Neuron (in vitro differentiated cells): ENCODE results near the gene ANGPTL2.

Source experiments
- H2AFZ ChIP-seq: one replicate; pipeline ENCODE4 v1.6.1; 2013; ENCODE audit warnings: low read depth, mild to moderate bottlenecking, inconsistent platforms, low read length, moderate library complexity
- H3K27me3 ChIP-seq: one replicate; pipeline ENCODE4 v1.6.1; 2013; ENCODE audit warnings: low read length; ENCODE audit not compliant: insufficient read depth
- H3K36me3 ChIP-seq: one replicate; pipeline ENCODE4 v1.6.1; 2013; ENCODE audit warnings: low read length; ENCODE audit not compliant: insufficient read depth
- H3K4me1 ChIP-seq: one replicate; pipeline ENCODE4 v1.6.1; 2013; ENCODE audit warnings: low read length; ENCODE audit not compliant: insufficient read depth
- H3K4me3 ChIP-seq: 2 replicates; pipeline ENCODE4 v1.5.1; 2013; ENCODE audit warnings: mild to moderate bottlenecking, low read length, moderate library complexity
- H3K9me3 ChIP-seq: one replicate; pipeline ENCODE4 v1.6.1; 2013; ENCODE audit warnings: low read length

ANGPTL2 gene

DNA sequence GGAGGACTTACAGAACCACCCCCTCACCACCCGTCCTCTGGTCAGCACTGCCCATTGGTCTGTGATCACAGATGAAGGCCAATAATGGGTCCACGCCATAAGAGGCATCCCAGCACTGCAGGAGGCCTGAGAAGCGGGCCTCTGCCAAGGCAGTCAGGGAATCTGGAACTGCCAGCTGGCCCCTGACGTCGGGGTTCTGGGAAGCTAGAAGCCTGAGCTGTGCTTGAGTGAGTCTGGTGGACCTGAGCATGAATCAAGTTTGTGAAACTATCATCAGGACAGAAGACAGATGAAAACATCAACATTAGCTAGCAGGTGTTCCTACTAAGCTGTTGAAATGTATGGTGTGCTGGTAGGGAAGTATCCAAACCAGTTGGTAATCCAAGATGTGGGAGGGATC, 7.8 kb downstream of the ANGPTL2 start:
- H3K4me1 ChIP-seq, result peaks cover 16% of the 10 kb centered on the region
- H3K9me3 ChIP-seq, result no peaks in the 10 kb centered on the region
- no peak overlapping the region for H3K4me3 ChIP-seq
- no peaks in the 10 kb centered on the region for H3K36me3 ChIP-seq
- no peak overlapping the region for H2AFZ ChIP-seq
- no peaks in the 10 kb centered on the region for H3K27me3 ChIP-seq

DNA sequence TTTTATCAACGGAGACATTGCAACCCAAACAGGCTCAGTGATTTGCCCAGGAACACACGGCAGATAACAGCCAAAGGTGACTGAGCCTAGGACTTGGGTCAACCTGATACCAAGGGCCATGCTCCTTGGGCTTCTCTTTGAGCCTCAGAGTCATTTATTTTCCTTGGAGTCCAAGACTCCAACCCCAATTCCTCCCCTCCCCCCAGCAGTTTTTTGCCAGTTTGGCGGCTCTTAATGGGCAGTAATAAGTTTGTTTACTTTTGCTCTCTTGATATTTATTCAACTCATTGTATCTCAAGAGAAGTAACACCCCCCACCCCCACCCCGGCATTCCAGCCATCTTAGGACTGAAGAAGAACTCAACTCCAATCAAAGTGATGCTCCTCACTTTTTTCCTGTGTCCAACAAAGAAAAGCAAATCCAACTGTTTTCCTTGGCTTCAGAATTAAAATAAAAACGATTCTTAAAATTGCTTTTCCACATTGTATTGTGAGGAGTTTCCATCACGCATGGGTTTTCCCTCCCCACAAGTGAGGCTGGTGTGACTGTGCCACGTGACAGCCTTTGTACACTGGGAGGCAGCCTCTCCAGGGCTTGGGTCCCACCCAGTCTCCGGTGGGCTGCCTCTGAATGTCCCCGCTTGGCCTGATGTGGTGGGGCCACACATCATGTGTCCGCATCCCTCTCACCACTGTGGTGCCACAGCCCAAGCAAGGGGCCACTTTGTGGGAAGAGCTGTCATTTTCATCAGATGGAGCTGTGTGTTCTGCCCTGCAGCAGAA, 9.1 kb downstream of the ANGPTL2 start:
- no peak overlapping the region for H2AFZ ChIP-seq
- no peak overlapping the region for H3K4me3 ChIP-seq
- H3K36me3 ChIP-seq, result no peaks in the 10 kb centered on the region
- no peaks in the 10 kb centered on the region for H3K27me3 ChIP-seq
- peaks cover 12% of the 10 kb centered on the region for H3K4me1 ChIP-seq
- H3K9me3 ChIP-seq, result no peaks in the 10 kb centered on the region

DNA sequence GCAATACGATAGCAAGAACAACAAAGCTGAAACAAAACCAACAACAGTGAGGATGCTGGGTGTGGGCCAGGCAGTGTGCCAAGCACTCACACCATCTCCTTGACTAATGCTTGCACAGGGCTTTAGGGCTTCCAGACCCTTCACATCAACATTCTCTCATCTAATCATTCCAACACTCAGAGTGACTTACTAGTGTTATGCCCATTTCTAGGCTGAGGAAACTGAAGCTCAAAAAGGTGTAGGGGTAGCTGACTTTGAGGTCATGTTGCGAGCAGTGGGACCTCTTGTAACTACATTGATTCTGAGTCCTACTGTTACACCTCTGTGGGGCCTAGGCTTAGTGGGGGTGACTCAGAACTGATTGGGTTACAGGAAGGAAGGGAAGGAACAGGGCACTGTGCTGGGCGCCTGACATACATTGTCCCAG, 9.7 kb downstream of the ANGPTL2 start:
- Histone ChIP-seq H3K36me3 (peaks cover under 1% of the 10 kb centered on the region), H3K4me3 (no peak overlapping the region), H3K9me3 (no peaks in the 10 kb centered on the region), H3K27me3 (no peaks in the 10 kb centered on the region), H3K4me1 (peaks cover 8% of the 10 kb centered on the region), H2AFZ (no peak overlapping the region)

DNA sequence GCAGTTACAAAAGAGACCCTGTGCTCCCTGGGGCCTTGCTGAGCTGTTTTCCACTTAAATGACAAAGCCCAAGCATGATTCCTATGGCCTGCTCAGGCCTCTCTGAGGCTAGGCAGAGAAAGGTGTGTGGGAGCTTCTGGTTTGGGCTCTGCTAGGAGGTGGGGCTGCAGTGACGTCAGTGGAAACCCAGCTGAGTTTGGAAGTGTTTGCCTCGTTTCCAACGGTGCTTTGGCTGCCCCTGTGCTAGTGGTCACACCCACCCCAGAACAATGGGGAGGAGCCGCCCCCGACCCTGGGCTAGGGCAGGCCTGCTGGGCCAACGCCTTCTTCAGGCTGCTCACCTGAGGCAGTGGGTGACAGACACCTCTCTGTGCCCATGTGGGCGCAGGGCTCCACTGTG, 10.4 kb downstream of the ANGPTL2 start:
- Histone ChIP-seq H3K9me3 (no peaks in the 10 kb centered on the region), H2AFZ (no peak overlapping the region), H3K4me3 (no peak overlapping the region), H3K36me3 (peaks cover 7% of the 10 kb centered on the region), H3K27me3 (no peaks in the 10 kb centered on the region), H3K4me1 (peaks cover 3% of the 10 kb centered on the region)

DNA sequence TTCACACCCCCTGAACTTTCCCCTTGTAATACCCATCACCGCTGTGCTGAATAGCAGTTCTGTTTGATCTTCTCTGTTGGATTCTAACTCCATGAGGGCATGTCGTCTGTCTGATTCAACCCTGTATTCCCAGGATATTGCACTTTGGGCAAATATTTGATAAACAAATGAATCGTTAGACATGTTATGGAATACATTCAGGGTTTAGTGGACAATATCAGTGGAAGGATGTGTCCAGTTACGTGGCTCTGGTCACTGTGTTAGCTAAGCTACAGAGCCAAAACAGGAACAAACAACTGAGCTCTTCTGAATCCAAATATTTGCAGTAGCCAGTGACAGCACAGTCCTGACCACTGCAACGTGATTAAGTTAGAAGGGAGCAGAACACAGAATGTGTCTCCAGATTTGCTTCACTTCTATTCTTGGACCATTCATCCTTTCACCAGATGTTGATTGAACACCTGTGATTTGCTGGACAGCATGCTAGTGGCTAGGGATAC, 13.2 kb downstream of the ANGPTL2 start:
- no peaks in the 10 kb centered on the region for H3K4me1 ChIP-seq
- H3K4me3 ChIP-seq, result no peak overlapping the region
- no peak overlapping the region for H2AFZ ChIP-seq
- H3K36me3 ChIP-seq, result peaks cover 11% of the 10 kb centered on the region
- H3K9me3 ChIP-seq, result no peaks in the 10 kb centered on the region
- H3K27me3 ChIP-seq, result no peaks in the 10 kb centered on the region

DNA sequence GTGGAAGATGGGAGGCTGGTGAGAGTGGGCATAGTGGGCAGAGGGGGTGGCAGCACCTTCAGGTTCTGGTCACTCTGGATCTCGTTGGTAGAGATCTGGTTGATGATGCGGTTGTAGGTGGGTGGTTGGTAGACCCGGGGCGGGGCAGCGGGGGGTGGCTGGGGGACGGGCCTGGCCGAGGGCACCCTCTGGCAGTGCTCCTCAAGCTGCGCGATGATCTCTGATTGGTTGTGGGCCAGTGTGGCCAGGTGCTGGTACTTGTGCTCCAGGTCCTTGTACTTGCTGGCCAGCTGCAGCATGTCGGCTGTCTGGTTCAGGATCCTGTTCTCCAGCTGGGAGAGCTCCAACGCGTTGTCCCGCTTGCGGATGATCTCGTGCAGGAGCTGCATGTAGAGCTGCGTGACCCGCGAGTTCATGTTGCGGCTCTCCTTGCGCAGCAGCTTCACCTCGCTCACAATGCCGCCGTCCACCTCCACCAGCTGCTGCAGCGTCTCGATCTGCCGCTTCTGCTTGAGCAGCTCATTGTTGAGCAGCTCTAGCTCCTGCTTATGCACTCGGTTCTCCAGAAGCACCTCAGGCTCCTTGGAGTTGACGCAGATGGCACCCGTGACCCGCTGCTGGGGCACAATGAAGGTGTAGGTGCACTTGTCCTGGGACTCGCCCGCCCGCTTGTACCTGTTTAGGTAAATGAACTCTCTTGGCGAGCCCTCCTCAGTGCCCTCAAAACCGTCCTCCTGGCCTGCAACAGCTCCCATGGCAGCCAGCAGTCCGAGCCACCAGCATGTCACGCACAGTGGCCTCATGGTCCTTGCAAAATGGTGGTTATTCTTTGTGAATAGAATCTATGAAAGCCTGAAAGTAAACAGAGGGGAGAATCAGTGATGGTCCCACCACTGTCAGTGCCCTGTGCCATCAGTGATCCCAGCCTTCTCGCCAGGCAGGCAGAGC, 14.2 kb downstream of the ANGPTL2 start:
- Histone ChIP-seq H2AFZ (no peak overlapping the region), H3K36me3 (peaks cover 11% of the 10 kb centered on the region), H3K27me3 (no peaks in the 10 kb centered on the region), H3K4me3 (no peak overlapping the region), H3K9me3 (no peaks in the 10 kb centered on the region), H3K4me1 (no peaks in the 10 kb centered on the region)

DNA sequence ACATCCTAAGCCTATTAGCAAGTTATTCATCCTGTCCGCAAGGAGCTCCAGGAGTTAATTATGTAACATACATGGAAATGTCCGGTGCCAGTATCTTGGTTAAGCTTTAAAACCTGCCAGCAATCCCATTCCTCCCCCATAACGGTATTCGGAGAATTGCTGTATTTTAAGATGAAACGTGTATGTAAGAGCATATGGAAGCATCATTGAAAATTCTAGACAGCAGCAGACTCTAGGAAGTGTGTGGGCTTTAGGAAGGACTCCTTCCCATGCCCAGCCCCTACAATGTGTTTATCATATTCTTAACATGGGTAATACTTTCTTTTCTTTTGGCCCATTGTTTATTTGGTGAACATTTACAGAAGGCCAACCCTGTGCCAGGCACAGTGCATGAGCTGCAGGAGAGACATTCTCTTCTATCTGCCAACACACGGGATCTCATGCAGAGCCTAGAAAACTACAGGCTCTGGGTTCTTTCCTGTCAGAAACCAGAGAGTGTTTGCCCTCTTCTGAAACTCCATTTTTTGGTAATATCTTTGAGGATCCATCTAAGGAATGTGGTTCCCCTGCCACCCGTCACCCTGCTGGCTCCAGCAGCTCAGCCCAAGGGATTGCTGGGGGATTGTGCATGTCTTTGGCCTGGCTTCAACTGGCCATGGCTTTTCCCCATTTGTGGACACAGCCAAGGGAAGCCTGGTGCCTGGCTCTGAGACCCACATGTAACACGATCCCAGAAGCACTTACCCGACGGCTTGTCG, 15.1 kb downstream of the ANGPTL2 start:
- no peaks in the 10 kb centered on the region for H3K27me3 ChIP-seq
- peaks cover 11% of the 10 kb centered on the region for H3K36me3 ChIP-seq
- H3K4me1 ChIP-seq, result no peaks in the 10 kb centered on the region
- no peak overlapping the region for H3K4me3 ChIP-seq
- H3K9me3 ChIP-seq, result no peaks in the 10 kb centered on the region
- H2AFZ ChIP-seq, result no peak overlapping the region

DNA sequence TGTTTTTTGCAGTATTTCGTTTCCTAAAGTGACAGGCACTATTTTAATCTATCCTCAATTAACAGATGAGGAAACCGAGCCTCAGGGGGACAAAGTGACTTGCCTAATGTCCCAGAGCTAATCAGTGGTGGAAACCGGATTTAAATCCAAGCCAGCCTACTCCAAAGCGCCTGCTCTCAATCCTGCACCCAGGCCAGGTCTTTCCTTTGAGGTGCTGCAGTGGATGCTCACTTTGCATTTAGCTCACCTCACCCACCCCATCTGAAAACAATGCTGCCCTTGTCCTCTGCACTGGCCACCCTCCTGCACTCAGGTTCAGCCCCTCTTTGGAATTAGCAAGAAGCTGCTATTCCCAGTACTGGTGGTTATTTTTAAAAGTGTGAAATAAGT, 16.0 kb downstream of the ANGPTL2 start:
- no peak overlapping the region for H3K4me3 ChIP-seq
- H3K36me3 ChIP-seq, result peaks cover 11% of the 10 kb centered on the region

DNA sequence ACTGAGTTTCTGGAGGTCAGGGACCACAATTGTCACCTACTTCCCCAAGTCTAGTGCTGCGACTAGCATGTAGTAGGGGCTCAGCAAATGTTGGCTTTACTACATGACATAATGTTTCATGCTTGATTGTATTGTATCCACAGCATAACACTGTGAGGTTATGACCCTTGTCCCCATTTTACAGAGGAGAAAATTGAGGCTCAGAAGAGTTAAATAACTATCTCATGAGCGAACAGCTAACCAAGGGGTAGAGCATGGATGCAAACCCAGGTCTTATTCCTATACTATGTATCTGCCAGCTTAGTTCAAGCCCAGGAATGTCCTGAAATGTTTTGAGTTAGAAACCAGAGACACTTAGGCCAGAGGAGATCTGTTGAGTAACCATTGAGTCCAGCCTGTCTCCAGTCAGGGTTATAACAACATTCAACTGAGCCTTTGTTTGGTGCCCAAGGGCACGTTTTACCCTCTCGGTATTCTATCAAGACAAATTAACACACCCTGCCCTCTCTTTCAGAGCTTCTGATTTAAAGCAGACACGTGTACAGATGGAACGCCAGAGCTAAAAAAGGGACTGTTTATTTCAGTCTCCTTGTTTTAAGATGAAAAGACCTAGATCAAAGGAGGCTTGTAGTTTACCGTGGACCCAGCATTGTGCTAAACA, 16.5 kb downstream of the ANGPTL2 start:
- Histone ChIP-seq H3K27me3 (no peaks in the 10 kb centered on the region), H2AFZ (no peak overlapping the region), H3K4me3 (no peak overlapping the region), H3K36me3 (peaks cover 11% of the 10 kb centered on the region), H3K4me1 (no peaks in the 10 kb centered on the region), H3K9me3 (no peaks in the 10 kb centered on the region)

More for the DNA sequence above, 16.0 kb downstream of the ANGPTL2 start:
- Histone ChIP-seq H3K4me1 (no peaks in the 10 kb centered on the region), H3K9me3 (no peaks in the 10 kb centered on the region), H2AFZ (no peak overlapping the region), H3K27me3 (no peaks in the 10 kb centered on the region)

DNA sequence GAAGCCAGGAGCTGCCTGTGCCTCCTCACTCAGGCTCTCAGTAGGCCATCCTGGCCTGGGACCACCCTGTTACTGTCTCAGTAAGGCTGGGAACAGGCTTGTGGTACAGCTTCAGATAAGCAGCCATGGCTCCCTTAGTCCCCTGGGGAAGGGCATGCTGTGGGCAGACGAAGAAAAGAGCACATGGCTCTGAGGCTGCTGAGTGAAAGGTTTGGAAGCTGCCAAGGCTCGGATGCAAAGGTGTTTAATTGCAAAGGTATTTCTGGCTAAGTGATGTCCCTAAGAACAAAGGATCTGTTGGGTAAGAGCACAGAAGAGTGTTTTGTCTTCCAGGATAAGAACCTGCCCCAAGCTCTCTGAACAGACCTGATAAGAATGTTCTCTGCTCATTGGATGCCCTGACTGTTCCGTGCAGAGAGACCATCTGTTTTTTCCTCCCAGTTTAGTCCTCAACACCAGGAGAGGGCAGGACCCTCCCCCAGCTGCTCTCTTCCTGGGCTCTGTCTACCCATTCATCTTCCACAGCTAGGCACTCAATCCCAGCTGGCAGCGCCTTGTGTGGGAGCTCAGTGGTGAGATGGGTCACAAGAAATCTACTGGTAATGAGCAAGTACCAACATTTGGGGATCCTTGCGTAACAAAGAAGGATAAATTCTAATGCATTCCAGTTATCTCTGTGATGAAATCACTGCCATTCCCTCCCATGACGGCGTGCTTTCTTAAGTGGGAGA, 17.7 kb downstream of the ANGPTL2 start:
- Histone ChIP-seq H3K36me3 (peaks cover 11% of the 10 kb centered on the region), H3K9me3 (no peaks in the 10 kb centered on the region), H3K4me1 (no peaks in the 10 kb centered on the region), H3K4me3 (no peak overlapping the region), H3K27me3 (no peaks in the 10 kb centered on the region), H2AFZ (no peak overlapping the region)

DNA sequence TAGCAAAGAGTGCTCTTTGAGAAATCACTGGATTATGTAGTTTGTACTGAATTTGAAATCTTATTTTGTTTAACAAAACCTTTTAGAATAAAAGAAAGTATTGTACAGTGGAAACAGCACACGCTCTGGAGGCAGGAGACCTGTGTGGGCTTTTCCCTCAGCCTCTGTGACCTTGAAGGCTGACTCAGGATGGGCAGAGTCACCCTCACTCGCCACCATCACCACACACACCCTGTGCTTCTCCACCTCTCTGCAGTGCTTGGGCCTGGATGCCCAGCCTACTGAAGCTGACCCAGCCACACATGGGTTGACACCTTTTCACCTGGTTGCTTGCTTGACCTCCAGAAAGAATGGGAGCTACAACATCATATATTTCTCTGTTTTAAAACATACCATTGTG, 19.6 kb downstream of the ANGPTL2 start:
- Histone ChIP-seq H3K4me1 (no peaks in the 10 kb centered on the region), H3K9me3 (no peaks in the 10 kb centered on the region), H3K36me3 (peaks cover 11% of the 10 kb centered on the region), H3K4me3 (no peak overlapping the region), H2AFZ (no peak overlapping the region), H3K27me3 (no peaks in the 10 kb centered on the region)

DNA sequence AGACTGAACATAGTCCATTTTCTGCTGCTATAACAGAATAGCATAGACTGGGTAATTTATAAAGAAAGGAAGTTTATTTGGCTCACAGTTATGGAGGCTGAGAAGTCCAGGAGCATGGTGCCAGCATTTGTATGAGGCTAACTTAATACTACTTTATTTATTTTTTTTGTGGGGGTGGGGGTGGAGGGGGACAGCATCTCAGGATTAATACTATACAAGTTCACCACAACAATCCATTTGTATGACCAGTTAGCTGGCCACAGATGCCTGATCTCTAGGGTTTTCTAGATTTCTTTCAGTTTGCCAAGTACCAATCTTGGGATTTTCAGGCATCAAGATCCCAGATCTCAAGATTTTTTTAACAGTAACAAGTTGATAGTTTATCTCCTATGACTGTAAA, 20.3 kb downstream of the ANGPTL2 start:
- Histone ChIP-seq H3K9me3 (no peaks in the 10 kb centered on the region), H3K36me3 (peaks cover 5% of the 10 kb centered on the region), H3K4me3 (no peak overlapping the region), H3K27me3 (no peaks in the 10 kb centered on the region), H2AFZ (no peak overlapping the region), H3K4me1 (no peaks in the 10 kb centered on the region)
